IMR-90 (cell line): ENCODE measurements around the gene TSPEAR.

ENCODE experiments used
- POLR2A ChIP-seq: IDR thresholded peaks from 2 replicates; pipeline ENCODE4 v1.6.1; 2012; ENCODE audit warnings: mild to moderate bottlenecking, low read depth, low read length
- SMC3 ChIP-seq: fragments of 150-350 bp; IDR thresholded peaks from 2 replicates; pipeline ENCODE4 v1.6.1; 2016; ENCODE audit warnings: low read depth, mild to moderate bottlenecking, antibody characterized with exemption, low read length, moderate library complexity
- TF ChIP-seq, protein P1 (sequence below): conservative IDR thresholded peaks from 2 replicates; pipeline ENCODE4 v1.5.1; 2012; ENCODE audit warnings: mild to moderate bottlenecking, low read depth, low read length, improper control_type of control experiment

DNA sequence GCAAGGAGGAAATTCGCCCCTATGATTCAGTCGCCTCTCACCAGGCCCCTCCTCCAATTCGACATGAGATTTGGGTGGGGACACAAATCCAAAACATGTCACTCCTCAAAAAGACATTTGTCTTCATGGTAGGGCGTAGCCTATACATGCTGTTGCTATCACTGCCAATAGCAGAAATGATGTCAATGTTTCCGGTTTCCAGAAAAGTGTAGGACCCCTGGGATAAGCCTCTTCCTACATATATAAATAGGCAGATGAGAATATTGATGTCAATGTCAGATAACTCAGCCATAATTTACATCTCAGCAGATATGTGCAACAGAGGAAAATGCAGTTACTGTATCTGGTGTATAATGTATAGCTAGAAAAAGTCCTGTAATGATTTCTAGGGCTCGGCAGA, 239.4 kb downstream of the TSPEAR start:
- TF ChIP-seq, protein P1, sequence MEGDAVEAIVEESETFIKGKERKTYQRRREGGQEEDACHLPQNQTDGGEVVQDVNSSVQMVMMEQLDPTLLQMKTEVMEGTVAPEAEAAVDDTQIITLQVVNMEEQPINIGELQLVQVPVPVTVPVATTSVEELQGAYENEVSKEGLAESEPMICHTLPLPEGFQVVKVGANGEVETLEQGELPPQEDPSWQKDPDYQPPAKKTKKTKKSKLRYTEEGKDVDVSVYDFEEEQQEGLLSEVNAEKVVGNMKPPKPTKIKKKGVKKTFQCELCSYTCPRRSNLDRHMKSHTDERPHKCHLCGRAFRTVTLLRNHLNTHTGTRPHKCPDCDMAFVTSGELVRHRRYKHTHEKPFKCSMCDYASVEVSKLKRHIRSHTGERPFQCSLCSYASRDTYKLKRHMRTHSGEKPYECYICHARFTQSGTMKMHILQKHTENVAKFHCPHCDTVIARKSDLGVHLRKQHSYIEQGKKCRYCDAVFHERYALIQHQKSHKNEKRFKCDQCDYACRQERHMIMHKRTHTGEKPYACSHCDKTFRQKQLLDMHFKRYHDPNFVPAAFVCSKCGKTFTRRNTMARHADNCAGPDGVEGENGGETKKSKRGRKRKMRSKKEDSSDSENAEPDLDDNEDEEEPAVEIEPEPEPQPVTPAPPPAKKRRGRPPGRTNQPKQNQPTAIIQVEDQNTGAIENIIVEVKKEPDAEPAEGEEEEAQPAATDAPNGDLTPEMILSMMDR: no peak
- TF ChIP-seq SMC3 (no peak), POLR2A (no peak)
